ENCODE measurements around the gene MFAP2.

MFAP2 gene

DNA sequence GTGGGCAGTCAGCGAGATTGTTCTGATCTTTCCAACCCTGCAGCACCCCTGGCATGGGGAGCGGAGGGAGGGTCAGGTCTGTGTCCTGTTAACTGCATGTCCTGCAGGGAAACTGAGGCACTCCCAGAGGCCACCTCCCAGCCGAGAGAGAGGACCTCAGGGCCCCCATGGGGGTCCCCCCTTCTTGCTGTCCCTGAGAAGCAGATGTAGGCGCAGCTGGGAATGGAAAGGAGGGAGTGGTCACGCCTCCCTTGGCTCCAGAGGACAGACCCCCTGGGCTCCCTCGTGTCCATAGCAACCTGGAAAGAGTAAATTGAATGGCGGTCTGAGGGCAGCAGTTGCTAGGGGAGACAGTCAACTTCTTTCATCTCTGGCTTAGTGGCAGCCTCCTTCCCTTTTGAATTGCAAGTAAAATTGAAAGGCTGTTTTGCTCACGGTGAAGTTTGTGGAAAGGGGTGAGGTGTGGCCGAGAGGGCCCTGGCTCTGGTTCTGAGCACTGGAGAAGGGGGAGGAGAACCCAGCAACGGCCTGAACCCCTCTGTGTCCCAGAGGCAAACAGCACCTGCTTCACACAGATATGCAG, 53.8 kb downstream of the MFAP2 start:
- DNase-seq, result no peak

DNA sequence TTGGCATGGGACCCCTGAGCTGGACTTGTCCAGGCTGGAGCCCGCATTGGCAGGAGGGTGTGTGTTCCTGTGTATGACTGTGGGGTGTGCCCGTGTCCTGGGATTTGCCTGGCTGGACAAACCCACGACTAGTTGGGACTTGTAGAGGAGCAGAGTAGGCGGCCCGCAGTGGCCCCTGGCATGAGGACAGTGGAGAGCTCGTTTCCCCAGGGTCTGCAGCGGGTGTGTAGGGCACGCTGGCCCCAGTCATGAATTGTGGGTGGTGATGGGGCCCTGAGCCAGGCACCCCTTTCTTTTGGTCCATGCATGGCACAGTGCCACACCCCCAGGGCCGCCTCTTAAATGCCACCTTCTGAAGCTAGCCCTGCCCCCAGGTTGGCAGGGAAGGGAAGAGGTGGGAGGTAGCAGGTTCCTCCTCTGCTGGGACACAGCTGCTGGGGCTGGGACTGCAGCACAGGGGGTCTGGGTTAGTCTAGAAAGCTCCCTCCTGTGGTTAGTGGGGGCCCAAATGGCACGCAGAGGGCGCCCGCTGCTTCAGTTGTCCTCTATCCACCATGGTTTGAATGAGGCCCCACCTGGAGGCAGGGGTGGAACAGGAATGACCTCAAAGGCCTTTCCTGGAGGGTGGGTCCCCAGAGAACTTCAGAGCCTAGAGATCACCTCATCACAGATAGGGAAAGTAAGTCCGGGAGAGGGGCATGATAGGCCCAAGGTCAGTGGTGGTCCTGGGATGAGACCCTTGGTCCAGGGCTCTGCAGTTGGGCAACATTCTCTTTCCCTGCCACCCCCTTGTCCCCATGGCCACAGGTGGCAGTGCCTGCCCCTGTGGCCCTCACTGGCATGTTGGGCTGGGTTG, 54.6 kb downstream of the MFAP2 start:
- no peak for DNase-seq

- DNase-seq, result no peak
These were observed 55.4 kb downstream of the MFAP2 start for GRCh38 chr1:16924919-16925477.

Data from HCEC 1CT (cell line).